Mesendoderm (in vitro differentiated cells): ENCODE measurements around the gene CCDC54.
A peak's percentile ranks its signal among the peaks of the same experiment; 100 is the strongest.

Source experiments
- DNase-seq: peaks from one replicate; pipeline ENCODE4 v3.0.0; 2013
- H2AK5ac ChIP-seq: 2 replicates; pipeline ENCODE4 v1.6.1; 2013; ENCODE audit warnings: low read length, inconsistent platforms
- H2BK120ac ChIP-seq: 2 replicates; pipeline ENCODE4 v1.6.1; 2013; ENCODE audit warnings: low read depth, mild to moderate bottlenecking, low read length, moderate library complexity, mixed read lengths
- H2BK15ac ChIP-seq: replicated peaks from 2 replicates; pipeline ENCODE4 v1.6.1; 2013; ENCODE audit warnings: low read depth, mild to moderate bottlenecking, moderate library complexity
- H2BK5ac ChIP-seq: 2 replicates; pipeline ENCODE4 v1.6.1; 2013; ENCODE audit warnings: low read length, inconsistent platforms
- H3K18ac ChIP-seq: 2 replicates; pipeline ENCODE4 v1.6.1; 2013; ENCODE audit warnings: mild to moderate bottlenecking, low read length, mixed read lengths
- H3K23ac ChIP-seq: one replicate; pipeline ENCODE4 v1.6.1; 2013; ENCODE audit warnings: low read length
- H3K27ac ChIP-seq: 2 replicates; pipeline ENCODE4 v1.5.1; 2013; ENCODE audit warnings: low read depth, mild to moderate bottlenecking, inconsistent platforms, low read length, moderate library complexity
- H3K27me3 ChIP-seq: 2 replicates; pipeline ENCODE4 v1.6.1; 2013; ENCODE audit warnings: low read length, control low read depth, mild to moderate bottlenecking, inconsistent platforms; ENCODE audit not compliant: insufficient read depth, poor library complexity
- H3K36me3 ChIP-seq: 2 replicates; pipeline ENCODE4 v1.6.1; 2013; ENCODE audit warnings: low read length, inconsistent platforms; ENCODE audit not compliant: control insufficient read depth, insufficient read depth
- H3K4ac ChIP-seq: one replicate; pipeline ENCODE4 v1.6.1; 2013; ENCODE audit warnings: low read depth, mild to moderate bottlenecking, low read length, moderate library complexity
- H3K4me1 ChIP-seq: 2 replicates; pipeline ENCODE4 v1.6.1; 2013; ENCODE audit warnings: low read depth, low read length, inconsistent platforms; ENCODE audit not compliant: control insufficient read depth
- H3K4me2 ChIP-seq: 2 replicates; pipeline ENCODE4 v1.6.1; 2013; ENCODE audit warnings: low read length
- H3K4me3 ChIP-seq: 2 replicates; pipeline ENCODE4 v1.5.1; 2013; ENCODE audit warnings: mild to moderate bottlenecking, low read length
- H3K56ac ChIP-seq: one replicate; pipeline ENCODE4 v1.6.1; 2013; ENCODE audit warnings: low read length
- H3K79me1 ChIP-seq: 2 replicates; pipeline ENCODE4 v1.6.1; 2013; ENCODE audit warnings: low read length, inconsistent platforms
- H3K79me2 ChIP-seq: 2 replicates; pipeline ENCODE4 v1.6.1; 2013; ENCODE audit warnings: mild to moderate bottlenecking, low read length; ENCODE audit not compliant: control insufficient read depth, insufficient read depth
- H3K9ac ChIP-seq: 2 replicates; pipeline ENCODE4 v1.6.1; 2013; ENCODE audit warnings: low read length, inconsistent platforms
- H4K5ac ChIP-seq: one replicate; pipeline ENCODE4 v1.6.1; 2013; ENCODE audit warnings: low read length
- H4K8ac ChIP-seq: one replicate; pipeline ENCODE4 v1.6.1; 2013; ENCODE audit warnings: low read depth, mild to moderate bottlenecking, control low read depth, low read length, moderate library complexity
- WGBS: extraction: QIAGEN DNeasy Blood & Tissue Kit; methylation state at CpG from one replicate; pipeline ENCODE4 v1.1.7; 2013; ENCODE audit warnings: low lambda C conversion rate, missing lambda C conversion rate; ENCODE audit not compliant: insufficient coverage; ENCODE audit errors: extremely low coverage; 5-methylcytosine and 5-hydroxymethylcytosine counted together

Gene CCDC54

GRCh38 chr3:107367353-107367752, 9.9 kb upstream of the CCDC54 start:
- H3K79me1 ChIP-seq: no peaks in the 10 kb centered on the region
- no peak overlapping the region for H2BK120ac ChIP-seq
- WGBS: no CpG with 5 or more reads among the region's 5 CpGs
- H3K27ac ChIP-seq: no peak overlapping the region
- no peaks in the 10 kb centered on the region for H3K36me3 ChIP-seq
- no peaks in the 10 kb centered on the region for H3K27me3 ChIP-seq
- H3K4me3 ChIP-seq: no peak overlapping the region
- no peak overlapping the region for H4K5ac ChIP-seq
- H4K8ac ChIP-seq: no peak overlapping the region
- H3K56ac ChIP-seq: no peak overlapping the region
- H3K4me2 ChIP-seq: no peak overlapping the region
- peak; percentile 58 for DNase-seq
- peak overlapping the region; percentile 75 for H3K18ac ChIP-seq
- peaks cover 2% of the 10 kb centered on the region for H3K4me1 ChIP-seq
- peak overlapping the region; percentile 55 for H3K4ac ChIP-seq
- no peak overlapping the region for H2AK5ac ChIP-seq
- H3K79me2 ChIP-seq: no peaks in the 10 kb centered on the region
- no peak overlapping the region for H3K9ac ChIP-seq
- H2BK15ac ChIP-seq: no peak overlapping the region
- H3K23ac ChIP-seq: no peak overlapping the region
- no peak overlapping the region for H2BK5ac ChIP-seq

- WGBS: no CpG with 5 or more reads among the region's 8 CpGs
- H3K27me3 ChIP-seq: no peaks in the 10 kb centered on the region
- H2AK5ac ChIP-seq: no peak overlapping the region
- no peak overlapping the region for H2BK15ac ChIP-seq
- no peaks in the 10 kb centered on the region for H3K79me2 ChIP-seq
- H3K4me2 ChIP-seq: no peak overlapping the region
- H3K36me3 ChIP-seq: no peaks in the 10 kb centered on the region
- no peak overlapping the region for H2BK120ac ChIP-seq
- H3K56ac ChIP-seq: no peak overlapping the region
- DNase-seq: no peak
- no peak overlapping the region for H3K9ac ChIP-seq
- H4K8ac ChIP-seq: no peak overlapping the region
- H3K23ac ChIP-seq: no peak overlapping the region
- no peak overlapping the region for H4K5ac ChIP-seq
- H3K27ac ChIP-seq: no peak overlapping the region
- H3K79me1 ChIP-seq: no peaks in the 10 kb centered on the region
- H3K4me1 ChIP-seq: peaks cover 2% of the 10 kb centered on the region
- H2BK5ac ChIP-seq: no peak overlapping the region
- H3K4me3 ChIP-seq: no peak overlapping the region
- H3K4ac ChIP-seq: no peak overlapping the region
- no peak overlapping the region for H3K18ac ChIP-seq
Observed at GRCh38 chr3:107368654-107369398, 8.4 kb upstream of the CCDC54 start.

GRCh38 chr3:107369791-107370190, 7.4 kb upstream of the CCDC54 start:
- Histone ChIP-seq H4K8ac (no peak overlapping the region), H3K27ac (no peak overlapping the region), H3K79me2 (no peaks in the 10 kb centered on the region), H3K4me3 (no peak overlapping the region), H3K18ac (no peak overlapping the region), H3K4me2 (no peak overlapping the region), H3K9ac (no peak overlapping the region), H2BK5ac (no peak overlapping the region), H2BK15ac (no peak overlapping the region), H3K23ac (no peak overlapping the region), H3K79me1 (no peaks in the 10 kb centered on the region), H2BK120ac (no peak overlapping the region), H3K27me3 (no peaks in the 10 kb centered on the region), H3K4ac (no peak overlapping the region), H2AK5ac (no peak overlapping the region), H3K4me1 (peaks cover 4% of the 10 kb centered on the region), H3K36me3 (no peaks in the 10 kb centered on the region), H3K56ac (no peak overlapping the region), H4K5ac (no peak overlapping the region)
- WGBS: no CpG with 5 or more reads among the region's 2 CpGs
- DNase-seq: no peak

- no peak for DNase-seq
- no peak overlapping the region for H2BK5ac ChIP-seq
- no CpG with 5 or more reads among the region's 2 CpGs for WGBS
- H3K36me3 ChIP-seq: no peaks in the 10 kb centered on the region
- H2BK120ac ChIP-seq: no peak overlapping the region
- no peak overlapping the region for H3K4ac ChIP-seq
- no peak overlapping the region for H3K4me2 ChIP-seq
- H4K8ac ChIP-seq: no peak overlapping the region
- peaks cover 5% of the 10 kb centered on the region for H3K4me1 ChIP-seq
- no peak overlapping the region for H4K5ac ChIP-seq
- H3K9ac ChIP-seq: no peak overlapping the region
- H3K23ac ChIP-seq: no peak overlapping the region
- H3K56ac ChIP-seq: no peak overlapping the region
- no peaks in the 10 kb centered on the region for H3K79me2 ChIP-seq
- H3K79me1 ChIP-seq: no peaks in the 10 kb centered on the region
- no peak overlapping the region for H3K27ac ChIP-seq
- H2BK15ac ChIP-seq: peak overlapping the region; percentile 7
- no peak overlapping the region for H3K18ac ChIP-seq
- H2AK5ac ChIP-seq: no peak overlapping the region
- H3K27me3 ChIP-seq: no peaks in the 10 kb centered on the region
- no peak overlapping the region for H3K4me3 ChIP-seq
Observed at GRCh38 chr3:107370907-107371306, 6.3 kb upstream of the CCDC54 start.

GRCh38 chr3:107372506-107372905, 4.7 kb upstream of the CCDC54 start:
- Histone ChIP-seq H3K4ac (no peak overlapping the region), H2AK5ac (no peak overlapping the region), H3K79me2 (no peaks in the 10 kb centered on the region), H3K4me2 (no peak overlapping the region), H3K9ac (no peak overlapping the region), H3K23ac (no peak overlapping the region), H3K4me1 (peaks cover 5% of the 10 kb centered on the region), H3K18ac (no peak overlapping the region), H3K4me3 (no peak overlapping the region), H2BK120ac (no peak overlapping the region), H4K8ac (peak overlapping the region; percentile 13), H3K27ac (no peak overlapping the region), H3K56ac (no peak overlapping the region), H2BK5ac (no peak overlapping the region), H2BK15ac (no peak overlapping the region), H3K79me1 (no peaks in the 10 kb centered on the region), H3K27me3 (no peaks in the 10 kb centered on the region), H3K36me3 (no peaks in the 10 kb centered on the region), H4K5ac (no peak overlapping the region)
- WGBS: no CpG with 5 or more reads among the region's 6 CpGs
- peak; percentile 39 for DNase-seq

- H3K4ac ChIP-seq: no peak overlapping the region
- no peak overlapping the region for H2AK5ac ChIP-seq
- H3K27ac ChIP-seq: no peak overlapping the region
- H3K27me3 ChIP-seq: no peaks in the 10 kb centered on the region
- no peak overlapping the region for H3K18ac ChIP-seq
- H3K56ac ChIP-seq: no peak overlapping the region
- no peak overlapping the region for H3K9ac ChIP-seq
- H3K4me2 ChIP-seq: no peak overlapping the region
- H3K4me1 ChIP-seq: peaks cover 5% of the 10 kb centered on the region
- no peaks in the 10 kb centered on the region for H3K79me2 ChIP-seq
- no peaks in the 10 kb centered on the region for H3K36me3 ChIP-seq
- no peak for DNase-seq
- H3K79me1 ChIP-seq: no peaks in the 10 kb centered on the region
- H4K5ac ChIP-seq: no peak overlapping the region
- no peak overlapping the region for H3K23ac ChIP-seq
- no CpG with 5 or more reads among the region's 6 CpGs for WGBS
- H4K8ac ChIP-seq: no peak overlapping the region
- no peak overlapping the region for H3K4me3 ChIP-seq
- H2BK5ac ChIP-seq: no peak overlapping the region
- no peak overlapping the region for H2BK120ac ChIP-seq
- no peak overlapping the region for H2BK15ac ChIP-seq
Observed at GRCh38 chr3:107373896-107374295, 3.3 kb upstream of the CCDC54 start.
